ENCODE measurements around the gene GIT2. TPM values are rescaled to one million over a fixed set of nuclear protein-coding genes. Genes with fewer than 3 reads are reported as not detected.
"Not testable (repeated sequence)": the region's sequence is repeated elsewhere in the genome, so short reads cannot be mapped to it uniquely, and the experiment has no call there.

The GIT2 gene
- polyA plus RNA-seq, 1 donor: 54.5 TPM

GRCh38 chr12:109892165-109892715 lies 103.9 kb downstream of the GIT2 start:
- no peak for DNase-seq

GRCh38 chr12:109891731-109892130 lies 104.4 kb downstream of the GIT2 start:
- not testable (repeated sequence) for DNase-seq

GRCh38 chr12:109890620-109891170 lies 105.5 kb downstream of the GIT2 start:
- no peak for DNase-seq

- no peak for DNase-seq
Observed at GRCh38 chr12:109888179-109889020, 107.8 kb downstream of the GIT2 start.

GRCh38 chr12:109885616-109886015 lies 110.6 kb downstream of the GIT2 start:
- no peak for DNase-seq

GRCh38 chr12:109883461-109883860 lies 112.7 kb downstream of the GIT2 start:
- no peak for DNase-seq

- no peak for DNase-seq
Observed at GRCh38 chr12:109881752-109882151, 114.4 kb downstream of the GIT2 start.

GRCh38 chr12:109880938-109881337 lies 115.2 kb downstream of the GIT2 start:
- DNase-seq: no peak

GRCh38 chr12:109880043-109880931 lies 115.9 kb downstream of the GIT2 start, which contains the start of gene GLTP:
GLTP (minus strand) TSS chr12:109880541; CDS start chr12:109880374, 167 bp downstream.
- DNase-seq: peak; percentile 87

Other genes starting within 250 kb of the GIT2 start
- gene TRPV4, start 163.0 kb downstream of the GIT2 start, polyA plus RNA-seq (ENCODE audit: insufficient read length): 16.5 TPM
- gene GLTP, start 115.8 kb downstream of the GIT2 start, polyA plus RNA-seq (ENCODE audit: insufficient read length): 34.2 TPM
- gene TCHP, start 96.1 kb downstream of the GIT2 start, polyA plus RNA-seq (ENCODE audit: insufficient read length): 32.3 TPM
- gene ANKRD13A, start 3.1 kb upstream of the GIT2 start, polyA plus RNA-seq (ENCODE audit: insufficient read length): 50.5 TPM
- gene C12orf76, start 52.2 kb upstream of the GIT2 start, polyA plus RNA-seq (ENCODE audit: insufficient read length): 39.4 TPM
- gene IFT81, start 128.0 kb upstream of the GIT2 start, polyA plus RNA-seq (ENCODE audit: insufficient read length): 61.2 TPM